Erythroblast (primary cell): Measurements from ENCODE around the gene IL1RAPL1.

Source experiments
- GATA1 ChIP-seq: IDR thresholded peaks from 2 replicates; pipeline ENCODE4 v1.6.1; 2011; ENCODE audit warnings: low read depth, mild to moderate bottlenecking, control low read depth, low read length, moderate library complexity
- POLR2A ChIP-seq: IDR thresholded peaks from 2 replicates; pipeline ENCODE4 v1.6.1; 2011; ENCODE audit warnings: mild to moderate bottlenecking, low read length

- no peak for TF ChIP-seq POLR2A
- no peak for TF ChIP-seq GATA1
Measured at GRCh38 chrX:29852767-29853166, 1265.5 kb downstream of the IL1RAPL1 start.
